B cell (primary cell): ENCODE results near the gene MAD2L2. TPM values are rescaled to one million over a fixed set of nuclear protein-coding genes. Genes with fewer than 3 reads are reported as not detected.

Experiments
- ATAC-seq: fragments of 200-7000 bp; cut with Tn5 transposase; one replicate; pipeline ENCODE4 v1.10.0; 2021; ENCODE audit warnings: low read depth, mild to moderate bottlenecking, moderate number of reproducible peaks, moderate library complexity
- CTCF ChIA-PET: fragments of 350-600 bp; sonication (Branson Sonifier 250); formaldehyde crosslinking; loops from one replicate; lab custom pipeline; 2021; ENCODE audit warnings: antibody characterized with exemption, inconsistent platforms; lab: Charles Lee
- POLR2A ChIA-PET: fragments of 350-600 bp; sonication (Branson Sonifier 250); formaldehyde crosslinking; loops from one replicate; lab custom pipeline; 2021; ENCODE audit warnings: antibody characterized with exemption; lab: Charles Lee
- DNase-seq: peaks from one replicate; pipeline ENCODE4 v3.0.0; 2013
- H2AFZ ChIP-seq: 2 replicates; pipeline ENCODE4 v1.6.1; 2012; ENCODE audit warnings: mild to moderate bottlenecking, low read depth, low read length; ENCODE audit not compliant: insufficient read depth, poor library complexity, severe bottlenecking
- H3K27ac ChIP-seq, 2 donors: 1 replicate in 1 of 2; 2 replicates in 1 of 2; pipeline ENCODE4 v1.5.1; 2012 to 2013; ENCODE audit warnings: low read length in 2 of 2, mild to moderate bottlenecking in 2 of 2, moderate library complexity in 1 of 2
- H3K27me3 ChIP-seq, 4 experiments: fragments of 200-600 bp in 1 of 4; sonication (generic) in 1 of 4; replicated peaks in 1 of 4; 1 replicate in 2 of 4; 2 replicates in 2 of 4; pipeline versions ENCODE4 v1.6.1 to v1.7.0; 2013 to 2016; ENCODE audit warnings: low read length in 3 of 4, mild to moderate bottlenecking in 2 of 4, mixed read lengths in 1 of 4, moderate library complexity in 1 of 4; ENCODE audit not compliant: insufficient read depth in 4 of 4, control insufficient read depth in 3 of 4; ENCODE audit errors: control extremely low read depth in 1 of 4
- H3K36me3 ChIP-seq, 2 experiments: replicated peaks in 1 of 2; 1 replicate in 1 of 2; 2 replicates in 1 of 2; pipeline versions ENCODE4 v1.6.1 to v1.7.1; 2013; ENCODE audit warnings: low read length in 1 of 2; ENCODE audit not compliant: insufficient read depth in 2 of 2, control insufficient read depth in 1 of 2; ENCODE audit errors: control extremely low read depth in 1 of 2, extremely low read depth in 1 of 2
- H3K4me1 ChIP-seq, 2 donors: fragments of 200-600 bp in 1 of 2; sonication (generic) in 1 of 2; 1 replicate in 1 of 2; 2 replicates in 1 of 2; pipeline versions ENCODE4 v1.5.1 to v1.6.1; 2013 to 2017; ENCODE audit warnings: low read length in 2 of 2; ENCODE audit not compliant: control insufficient read depth in 2 of 2, insufficient read depth in 2 of 2
- H3K4me2 ChIP-seq: replicated peaks from 2 replicates; pipeline ENCODE3; 2012; ENCODE audit warnings: mild to moderate bottlenecking, low read depth, low read length; ENCODE audit not compliant: poor library complexity, severe bottlenecking
- H3K4me3 ChIP-seq, 5 experiments: fragments of 200-600 bp in 1 of 5; sonication (generic) in 1 of 5; 1 replicate in 3 of 5; 2 replicates in 2 of 5; pipeline versions ENCODE4 v1.5.1 to v1.7.0; 2011 to 2016; ENCODE audit warnings: low read length in 4 of 5, mild to moderate bottlenecking in 4 of 5, low read depth in 2 of 5, control low read depth in 1 of 5, moderate library complexity in 1 of 5; ENCODE audit not compliant: insufficient read depth in 1 of 5; ENCODE audit errors: control extremely low read depth in 1 of 5, extremely low read depth in 1 of 5
- H3K79me2 ChIP-seq: fragments of 200-600 bp; sonication (generic); one replicate; pipeline ENCODE4 v1.6.0; 2016; ENCODE audit warnings: low read length; ENCODE audit not compliant: control insufficient read depth, insufficient read depth
- H3K9ac ChIP-seq: fragments of 200-600 bp; sonication (generic); 2 replicates; pipeline ENCODE4 v1.6.1; 2017; ENCODE audit warnings: mild to moderate bottlenecking, low read length, moderate library complexity
- H3K9me3 ChIP-seq, 3 donors: one replicate each; pipeline versions ENCODE4 v1.6.1 to v1.7.1; 2013; ENCODE audit warnings: low read length in 2 of 3; ENCODE audit not compliant: control insufficient read depth in 2 of 3, insufficient read depth in 1 of 3; ENCODE audit errors: control extremely low read depth in 1 of 3
- H4K20me1 ChIP-seq: 2 replicates; pipeline ENCODE4 v1.6.0; 2012; ENCODE audit warnings: mild to moderate bottlenecking, low read length; ENCODE audit not compliant: insufficient read depth, control insufficient read depth, poor library complexity, severe bottlenecking
- H3K27ac Mint-ChIP-seq: one replicate; pipeline ENCODE4 v1.8.0; 2021; ENCODE audit warnings: mixed read lengths
- H3K27me3 Mint-ChIP-seq: one replicate; pipeline ENCODE4 v1.8.0; 2021; ENCODE audit warnings: mixed read lengths
- H3K4me1 Mint-ChIP-seq: one replicate; pipeline ENCODE4 v1.8.0; 2021; ENCODE audit warnings: mixed read lengths
- H3K4me3 Mint-ChIP-seq: one replicate; pipeline ENCODE4 v1.8.0; 2021; ENCODE audit warnings: mixed read lengths
- H3K9me3 Mint-ChIP-seq: one replicate; pipeline ENCODE4 v1.8.0; 2022; ENCODE audit warnings: mixed read lengths; ENCODE audit not compliant: insufficient read depth
- EZH2 ChIP-seq: IDR thresholded peaks from 2 replicates; pipeline ENCODE4 v1.6.1; 2012; ENCODE audit warnings: borderline replicate concordance, low read depth, mild to moderate bottlenecking, moderate library complexity, low read length; ENCODE audit not compliant: insufficient read depth, poor library complexity, severe bottlenecking
- WGBS: methylation state at CpG from one replicate; pipeline ENCODE4 v1.1.5; 2013; ENCODE audit warnings: missing lambda C conversion rate; ENCODE audit not compliant: insufficient coverage; 5-methylcytosine and 5-hydroxymethylcytosine counted together
- intact Hi-C: fragments of 100-400 bp; cut with micrococcal nuclease; formaldehyde crosslinking; loops from one replicate; pipeline ENCODE4 v1.10.0; 2022
- polyA plus RNA-seq: library from polyadenylated mRNA; depleted of rRNA; stranded (reverse); fragments of >200 nt; gene quantifications from 2 replicates; pipeline ENCODE4 v1.2.3, GENCODE V29; 2012
- total RNA-seq, 2 donors: library from RNA; stranded (reverse); fragments of 120-200 nt in 1 of 2; gene quantifications; 1 replicate in 1 of 2; 2 replicates in 1 of 2; pipeline versions ENCODE4 v1.2.3 to v1.2.4, GENCODE V29; 2013 to 2022
- TF ChIP-seq, protein P1 (sequence below): fragments of 200-600 bp; IDR thresholded peaks from one replicate; pipeline ENCODE4 v1.8.0; 2022; ENCODE audit warnings: antibody characterized with exemption, mild to moderate bottlenecking

MAD2L2 gene
- total and polyA plus RNA-seq, 2 donors (not counting 1 experiment from before 2014, with no cell fraction given): 29.0 to 42.2 TPM

DNA sequence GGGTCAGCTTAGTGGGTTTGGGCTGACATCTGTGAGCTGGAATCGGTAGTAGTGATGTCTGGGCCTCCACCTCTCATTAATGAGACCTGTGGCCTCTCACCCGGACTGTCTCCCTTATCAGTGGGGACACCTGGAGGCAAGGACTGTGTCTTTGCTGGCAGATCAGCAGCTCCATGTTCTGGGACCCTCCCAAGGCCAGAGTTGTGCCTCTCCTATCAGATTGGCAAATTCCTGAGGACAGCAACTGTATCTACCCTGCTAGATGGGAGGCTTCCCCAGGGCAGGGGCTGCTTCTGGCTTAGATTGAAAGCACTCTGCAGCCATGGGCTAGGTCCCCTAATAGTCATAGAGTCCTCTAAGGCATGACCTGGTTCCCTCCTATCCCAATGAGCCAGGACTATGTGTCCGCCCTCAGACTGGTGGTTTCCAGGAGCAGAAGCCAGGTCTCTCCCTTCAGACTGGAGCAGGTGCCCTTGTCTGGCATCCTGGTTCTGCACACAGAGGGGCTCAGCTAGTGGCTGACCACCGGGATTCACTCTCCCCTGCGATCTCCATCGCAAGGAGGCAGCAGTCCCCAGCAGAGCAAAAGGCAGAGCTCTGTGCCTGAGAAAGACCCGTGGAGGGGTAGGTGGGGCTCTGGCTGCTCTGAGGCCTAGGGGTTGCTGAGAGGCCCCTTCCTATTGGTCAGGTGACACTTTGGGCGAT is 16.4 kb upstream of the MAD2L2 start:
- no peak overlapping the region for H3K9ac ChIP-seq
- DNase-seq: no peak
- H3K9me3 Mint-ChIP-seq: no peaks in the 10 kb centered on the region
- no peak for ATAC-seq
- no peak for TF ChIP-seq EZH2
- TF ChIP-seq, protein P1, sequence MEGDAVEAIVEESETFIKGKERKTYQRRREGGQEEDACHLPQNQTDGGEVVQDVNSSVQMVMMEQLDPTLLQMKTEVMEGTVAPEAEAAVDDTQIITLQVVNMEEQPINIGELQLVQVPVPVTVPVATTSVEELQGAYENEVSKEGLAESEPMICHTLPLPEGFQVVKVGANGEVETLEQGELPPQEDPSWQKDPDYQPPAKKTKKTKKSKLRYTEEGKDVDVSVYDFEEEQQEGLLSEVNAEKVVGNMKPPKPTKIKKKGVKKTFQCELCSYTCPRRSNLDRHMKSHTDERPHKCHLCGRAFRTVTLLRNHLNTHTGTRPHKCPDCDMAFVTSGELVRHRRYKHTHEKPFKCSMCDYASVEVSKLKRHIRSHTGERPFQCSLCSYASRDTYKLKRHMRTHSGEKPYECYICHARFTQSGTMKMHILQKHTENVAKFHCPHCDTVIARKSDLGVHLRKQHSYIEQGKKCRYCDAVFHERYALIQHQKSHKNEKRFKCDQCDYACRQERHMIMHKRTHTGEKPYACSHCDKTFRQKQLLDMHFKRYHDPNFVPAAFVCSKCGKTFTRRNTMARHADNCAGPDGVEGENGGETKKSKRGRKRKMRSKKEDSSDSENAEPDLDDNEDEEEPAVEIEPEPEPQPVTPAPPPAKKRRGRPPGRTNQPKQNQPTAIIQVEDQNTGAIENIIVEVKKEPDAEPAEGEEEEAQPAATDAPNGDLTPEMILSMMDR: no peak
- no peaks in the 10 kb centered on the region for H3K9me3 ChIP-seq
- 79% methylated on average over 8 of the region's 8 CpGs for WGBS
- H4K20me1 ChIP-seq: no peaks in the 10 kb centered on the region
- H3K4me1 Mint-ChIP-seq: peaks cover 10% of the 10 kb centered on the region
- H2AFZ ChIP-seq: no peak overlapping the region
- H3K27me3 ChIP-seq: peaks cover 0 to 27% (median 9%) of the 10 kb centered on the region in 4 experiments
- ChIA-PET POLR2A (no interaction called here), CTCF (interaction anchor here (0.6 to 1.3 kb wide), 2 partner anchors 16 kb away, joined by 3 to 5 read pairs; partner anchors contain the start of gene MAD2L2)
- H3K36me3 ChIP-seq: no peaks in the 10 kb centered on the region
- H3K4me3 ChIP-seq: no peak overlapping the region
- peaks cover 5 to 8% of the 10 kb centered on the region in 2 donors for H3K4me1 ChIP-seq
- H3K27ac Mint-ChIP-seq: no peak overlapping the region
- intact Hi-C loops: no loop called here
- H3K4me3 Mint-ChIP-seq: no peak overlapping the region
- peaks cover 32% of the 10 kb centered on the region for H3K27me3 Mint-ChIP-seq
- no peaks in the 10 kb centered on the region for H3K79me2 ChIP-seq
- H3K4me2 ChIP-seq: no peak overlapping the region
- no peak overlapping the region for H3K27ac ChIP-seq

DNA sequence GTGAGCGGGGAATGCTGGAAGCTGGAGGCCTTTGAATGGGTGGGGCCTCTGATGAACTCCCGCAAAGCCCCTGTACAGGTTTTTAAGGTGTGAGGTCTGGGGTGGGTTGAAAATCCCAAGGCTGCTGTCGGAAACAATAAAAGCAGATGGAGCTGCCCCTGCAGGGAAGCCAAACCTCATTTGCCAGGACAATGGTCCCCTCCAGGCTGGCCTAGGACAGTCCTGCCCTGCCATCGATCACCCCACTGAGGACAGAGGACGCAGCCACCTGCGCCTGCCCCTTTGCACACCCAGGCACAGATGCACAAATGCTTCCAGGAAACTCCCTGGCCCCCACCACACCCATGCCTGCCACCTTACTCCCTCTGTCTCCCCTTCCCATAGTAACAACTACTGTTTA is 14.9 kb upstream of the MAD2L2 start:
- Mint-ChIP-seq H3K4me3 (no peak overlapping the region), H3K27ac (no peak overlapping the region), H3K27me3 (peaks cover 36% of the 10 kb centered on the region), H3K4me1 (peaks cover 14% of the 10 kb centered on the region), H3K9me3 (no peaks in the 10 kb centered on the region)
- ChIA-PET POLR2A (no interaction called here), CTCF (no interaction called here)
- ATAC-seq (no peak), DNase-seq (no peak)
- Histone ChIP-seq H3K36me3 (no peaks in the 10 kb centered on the region), H3K4me2 (no peak overlapping the region), H3K27me3 (peaks cover 0 to 33% (median 12%) of the 10 kb centered on the region in 4 experiments), H3K79me2 (no peaks in the 10 kb centered on the region), H3K4me3 (no peak overlapping the region), H3K4me1 (peaks cover 14 to 19% of the 10 kb centered on the region in 2 donors), H3K9ac (no peak overlapping the region), H3K27ac (no peak overlapping the region), H2AFZ (no peak overlapping the region), H4K20me1 (no peaks in the 10 kb centered on the region), H3K9me3 (no peaks in the 10 kb centered on the region)
- intact Hi-C loops: no loop called here
- WGBS: 92% methylated on average over 6 of the region's 6 CpGs
- TF ChIP-seq, protein P1: no peak
- no peak for TF ChIP-seq EZH2
